Body of pancreas (tissue), 4 donors: ENCODE data around the gene RPTOR.

ENCODE experiments used
- POLR2A ChIP-seq, 3 donors: fragments of 450-650 bp; IDR thresholded peaks; one replicate each; pipeline ENCODE4 v1.6.1; 2016; ENCODE audit warnings: antibody characterized with exemption in 3 of 3, mild to moderate bottlenecking in 2 of 3
- TF ChIP-seq, protein P1 (sequence below), 7 experiments: fragments of 450-650 bp in 4 of 7; fragments of 200-600 bp in 3 of 7; sonication (generic) in 3 of 7; IDR thresholded peaks; one replicate each; pipeline ENCODE4 v1.5.1; 2016 to 2019; ENCODE audit warnings: antibody characterized with exemption in 7 of 7

DNA sequence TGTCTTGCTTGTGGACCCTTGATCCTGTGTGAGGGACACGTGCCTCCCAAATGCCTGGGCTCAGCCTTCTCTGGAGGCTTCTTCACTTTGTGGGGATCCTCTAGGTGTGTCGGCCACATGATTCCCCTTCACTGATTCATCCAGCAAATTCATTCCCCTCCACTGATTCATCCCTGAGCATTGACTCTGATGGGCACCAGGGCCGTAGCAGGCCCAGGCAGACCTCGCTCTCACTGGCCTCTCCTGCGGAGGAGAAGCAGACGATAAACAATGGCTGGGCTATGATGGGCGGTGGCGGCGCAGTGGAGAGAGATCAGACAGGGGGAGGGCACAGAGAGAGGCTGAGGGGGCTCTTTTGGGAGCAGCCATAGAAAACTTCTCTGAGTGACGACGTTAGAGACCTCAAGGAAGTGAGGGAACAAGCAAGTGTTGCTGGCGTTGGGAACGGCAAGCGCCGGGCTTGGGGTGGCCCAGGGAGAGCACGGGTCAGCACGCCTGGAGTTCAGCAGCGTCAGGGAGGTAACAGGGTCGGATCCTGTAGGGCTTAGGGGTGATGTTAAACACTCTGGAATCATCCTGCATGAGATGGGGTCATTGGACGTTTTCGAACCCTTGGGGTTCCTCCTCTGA is 17.5 kb upstream of the RPTOR start:
- TF ChIP-seq, protein P1, sequence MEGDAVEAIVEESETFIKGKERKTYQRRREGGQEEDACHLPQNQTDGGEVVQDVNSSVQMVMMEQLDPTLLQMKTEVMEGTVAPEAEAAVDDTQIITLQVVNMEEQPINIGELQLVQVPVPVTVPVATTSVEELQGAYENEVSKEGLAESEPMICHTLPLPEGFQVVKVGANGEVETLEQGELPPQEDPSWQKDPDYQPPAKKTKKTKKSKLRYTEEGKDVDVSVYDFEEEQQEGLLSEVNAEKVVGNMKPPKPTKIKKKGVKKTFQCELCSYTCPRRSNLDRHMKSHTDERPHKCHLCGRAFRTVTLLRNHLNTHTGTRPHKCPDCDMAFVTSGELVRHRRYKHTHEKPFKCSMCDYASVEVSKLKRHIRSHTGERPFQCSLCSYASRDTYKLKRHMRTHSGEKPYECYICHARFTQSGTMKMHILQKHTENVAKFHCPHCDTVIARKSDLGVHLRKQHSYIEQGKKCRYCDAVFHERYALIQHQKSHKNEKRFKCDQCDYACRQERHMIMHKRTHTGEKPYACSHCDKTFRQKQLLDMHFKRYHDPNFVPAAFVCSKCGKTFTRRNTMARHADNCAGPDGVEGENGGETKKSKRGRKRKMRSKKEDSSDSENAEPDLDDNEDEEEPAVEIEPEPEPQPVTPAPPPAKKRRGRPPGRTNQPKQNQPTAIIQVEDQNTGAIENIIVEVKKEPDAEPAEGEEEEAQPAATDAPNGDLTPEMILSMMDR (IDR thresholded peaks at IDR 0.05): no peak
- no peak for TF ChIP-seq POLR2A (IDR thresholded peaks at IDR 0.05)
